ENCODE data around the gene NKD2. TPM values are rescaled to one million over a fixed set of nuclear protein-coding genes. Genes with fewer than 3 reads are reported as not detected.

NKD2 gene
- polyA plus RNA-seq, 1 of the 3 experiments (the other 2 are of a cell fraction) = not detected

- H2AFZ ChIP-seq (ENCODE audit: low read depth) = no peak overlapping the region
These were observed 31.2 kb downstream of the NKD2 start for GRCh38 chr5:1039706-1040260.

More at GRCh38 chr5:1039706-1040260, 31.2 kb downstream of the NKD2 start:
- H4K20me1 ChIP-seq (ENCODE audit: insufficient read depth) = no peaks in the 10 kb centered on the region
- H3K27ac ChIP-seq (ENCODE audit: low read depth in 2 of 2, low read length in 1 of 2) = no peak overlapping the region
- no peaks in the 10 kb centered on the region for H3K9me2 ChIP-seq
- no peaks in the 10 kb centered on the region for H3F3A ChIP-seq (replicated peaks; ENCODE audit: insufficient read depth)
- CTCF ChIA-PET = interaction anchor here (1.2 kb wide), 1 partner anchor 8 kb away, joined by 3 read pairs; no protein-coding TSS in a partner anchor
- H3K9ac ChIP-seq = no peak overlapping the region
- no peaks in the 10 kb centered on the region for H3K4me1 ChIP-seq (ENCODE audit: control insufficient read depth in 1 of 2, insufficient read depth in 2 of 2, low read depth in 1 of 2, low read length in 1 of 2)
- no peaks in the 10 kb centered on the region for H3K79me2 ChIP-seq (ENCODE audit: insufficient read depth)
- no peak for TF ChIP-seq USF2 (IDR thresholded peaks at IDR 0.05; ENCODE audit: borderline replicate concordance, low read depth, low read length)
- TF ChIP-seq EZH2phosphoT487 (IDR thresholded peaks at IDR 0.05; ENCODE audit: borderline replicate concordance, low read depth) = no peak
- TF ChIP-seq SIN3A (IDR thresholded peaks at IDR 0.05; ENCODE audit: borderline replicate concordance, low read depth, low read length) = no peak
- no peak for TF ChIP-seq FOXM1 (IDR thresholded peaks at IDR 0.05; ENCODE audit: low read depth)
- no peak for TF ChIP-seq RFX5 (IDR thresholded peaks at IDR 0.05; ENCODE audit: low read length)
- no peak for TF ChIP-seq FOSL2 (IDR thresholded peaks at IDR 0.05; ENCODE audit: borderline replicate concordance, low read depth)
- TF ChIP-seq POLR2AphosphoS5 (IDR thresholded peaks at IDR 0.05; ENCODE audit: low read depth, low read length) = no peak
- no peak for TF ChIP-seq SMC3 (IDR thresholded peaks at IDR 0.05; ENCODE audit: low read depth, low read length)
- no peak for TF ChIP-seq NFIC (IDR thresholded peaks at IDR 0.05; ENCODE audit: borderline replicate concordance)
- no peak for TF ChIP-seq MXI1 (IDR thresholded peaks at IDR 0.05; ENCODE audit: low read depth, low read length)
- TF ChIP-seq TAF1 (IDR thresholded peaks at IDR 0.05; ENCODE audit: borderline replicate concordance, low read depth, low read length) = no peak
- TF ChIP-seq CTCF (IDR thresholded peaks at IDR 0.05) = no peak
- TF ChIP-seq, protein P1, sequence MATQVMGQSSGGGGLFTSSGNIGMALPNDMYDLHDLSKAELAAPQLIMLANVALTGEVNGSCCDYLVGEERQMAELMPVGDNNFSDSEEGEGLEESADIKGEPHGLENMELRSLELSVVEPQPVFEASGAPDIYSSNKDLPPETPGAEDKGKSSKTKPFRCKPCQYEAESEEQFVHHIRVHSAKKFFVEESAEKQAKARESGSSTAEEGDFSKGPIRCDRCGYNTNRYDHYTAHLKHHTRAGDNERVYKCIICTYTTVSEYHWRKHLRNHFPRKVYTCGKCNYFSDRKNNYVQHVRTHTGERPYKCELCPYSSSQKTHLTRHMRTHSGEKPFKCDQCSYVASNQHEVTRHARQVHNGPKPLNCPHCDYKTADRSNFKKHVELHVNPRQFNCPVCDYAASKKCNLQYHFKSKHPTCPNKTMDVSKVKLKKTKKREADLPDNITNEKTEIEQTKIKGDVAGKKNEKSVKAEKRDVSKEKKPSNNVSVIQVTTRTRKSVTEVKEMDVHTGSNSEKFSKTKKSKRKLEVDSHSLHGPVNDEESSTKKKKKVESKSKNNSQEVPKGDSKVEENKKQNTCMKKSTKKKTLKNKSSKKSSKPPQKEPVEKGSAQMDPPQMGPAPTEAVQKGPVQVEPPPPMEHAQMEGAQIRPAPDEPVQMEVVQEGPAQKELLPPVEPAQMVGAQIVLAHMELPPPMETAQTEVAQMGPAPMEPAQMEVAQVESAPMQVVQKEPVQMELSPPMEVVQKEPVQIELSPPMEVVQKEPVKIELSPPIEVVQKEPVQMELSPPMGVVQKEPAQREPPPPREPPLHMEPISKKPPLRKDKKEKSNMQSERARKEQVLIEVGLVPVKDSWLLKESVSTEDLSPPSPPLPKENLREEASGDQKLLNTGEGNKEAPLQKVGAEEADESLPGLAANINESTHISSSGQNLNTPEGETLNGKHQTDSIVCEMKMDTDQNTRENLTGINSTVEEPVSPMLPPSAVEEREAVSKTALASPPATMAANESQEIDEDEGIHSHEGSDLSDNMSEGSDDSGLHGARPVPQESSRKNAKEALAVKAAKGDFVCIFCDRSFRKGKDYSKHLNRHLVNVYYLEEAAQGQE (IDR thresholded peaks at IDR 0.05; ENCODE audit: low read depth, low read length) = no peak
- TF ChIP-seq, protein P2, sequence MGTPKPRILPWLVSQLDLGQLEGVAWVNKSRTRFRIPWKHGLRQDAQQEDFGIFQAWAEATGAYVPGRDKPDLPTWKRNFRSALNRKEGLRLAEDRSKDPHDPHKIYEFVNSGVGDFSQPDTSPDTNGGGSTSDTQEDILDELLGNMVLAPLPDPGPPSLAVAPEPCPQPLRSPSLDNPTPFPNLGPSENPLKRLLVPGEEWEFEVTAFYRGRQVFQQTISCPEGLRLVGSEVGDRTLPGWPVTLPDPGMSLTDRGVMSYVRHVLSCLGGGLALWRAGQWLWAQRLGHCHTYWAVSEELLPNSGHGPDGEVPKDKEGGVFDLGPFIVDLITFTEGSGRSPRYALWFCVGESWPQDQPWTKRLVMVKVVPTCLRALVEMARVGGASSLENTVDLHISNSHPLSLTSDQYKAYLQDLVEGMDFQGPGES (IDR thresholded peaks at IDR 0.05; ENCODE audit: low read depth, low read length) = no peak
- TF ChIP-seq GATA2 (CRISPR knock-in tag; IDR thresholded peaks at IDR 0.05) = no peak
- no peak for TF ChIP-seq TEAD4 (IDR thresholded peaks at IDR 0.05; ENCODE audit: borderline replicate concordance, insufficient read depth)
- no peak for TF ChIP-seq FOXJ3 (CRISPR knock-in tag; IDR thresholded peaks at IDR 0.05)
- TF ChIP-seq, protein P3, sequence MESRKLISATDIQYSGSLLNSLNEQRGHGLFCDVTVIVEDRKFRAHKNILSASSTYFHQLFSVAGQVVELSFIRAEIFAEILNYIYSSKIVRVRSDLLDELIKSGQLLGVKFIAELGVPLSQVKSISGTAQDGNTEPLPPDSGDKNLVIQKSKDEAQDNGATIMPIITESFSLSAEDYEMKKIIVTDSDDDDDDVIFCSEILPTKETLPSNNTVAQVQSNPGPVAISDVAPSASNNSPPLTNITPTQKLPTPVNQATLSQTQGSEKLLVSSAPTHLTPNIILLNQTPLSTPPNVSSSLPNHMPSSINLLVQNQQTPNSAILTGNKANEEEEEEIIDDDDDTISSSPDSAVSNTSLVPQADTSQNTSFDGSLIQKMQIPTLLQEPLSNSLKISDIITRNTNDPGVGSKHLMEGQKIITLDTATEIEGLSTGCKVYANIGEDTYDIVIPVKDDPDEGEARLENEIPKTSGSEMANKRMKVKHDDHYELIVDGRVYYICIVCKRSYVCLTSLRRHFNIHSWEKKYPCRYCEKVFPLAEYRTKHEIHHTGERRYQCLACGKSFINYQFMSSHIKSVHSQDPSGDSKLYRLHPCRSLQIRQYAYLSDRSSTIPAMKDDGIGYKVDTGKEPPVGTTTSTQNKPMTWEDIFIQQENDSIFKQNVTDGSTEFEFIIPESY (IDR thresholded peaks at IDR 0.05; ENCODE audit: borderline replicate concordance, low read depth) = no peak
- no peak overlapping the region for H3K4me3 ChIP-seq (ENCODE audit: low read depth in 2 of 2, low read length in 1 of 2)
- WGBS (ENCODE audit: low lambda C conversion rate) = 72% methylated on average over 18 of the region's 18 CpGs
- no peak for DNase-seq
- POLR2A ChIA-PET = no interaction called here
- H3K9me3 ChIP-seq = no peaks in the 10 kb centered on the region
- H3K36me3 ChIP-seq (replicated peaks in 1 of 2; ENCODE audit: control insufficient read depth in 1 of 2, insufficient read depth in 2 of 2, low read length in 1 of 2) = no peaks in the 10 kb centered on the region
- H3K4me2 ChIP-seq = no peak overlapping the region
- H3K27me3 ChIP-seq (ENCODE audit: insufficient read depth) = no peaks in the 10 kb centered on the region
